K562 (cell line): ENCODE measurements around the gene ZNF862. TPM values are rescaled to one million over a fixed set of nuclear protein-coding genes. Genes with fewer than 3 reads are reported as not detected.

Source experiments
- ARID1B ChIP-seq: fragments of 450-650 bp; IDR thresholded peaks from 2 replicates; pipeline ENCODE4 v1.6.1; 2016; ENCODE audit warnings: antibody characterized with exemption, mild to moderate bottlenecking, inconsistent platforms
- CHD1 ChIP-seq: fragments of 200-600 bp; sonication (generic); IDR thresholded peaks from one replicate; pipeline ENCODE4 v1.6.1; 2012; ENCODE audit warnings: mild to moderate bottlenecking, moderate library complexity, low read length, inconsistent platforms
- COPS2 ChIP-seq: fragments of 450-650 bp; conservative IDR thresholded peaks from 2 replicates; pipeline ENCODE4 v1.6.1; 2016; ENCODE audit warnings: mild to moderate bottlenecking, moderate library complexity
- CREM ChIP-seq: IDR thresholded peaks from 2 replicates; pipeline ENCODE4 v1.6.1; 2014; ENCODE audit warnings: antibody characterized with exemption, low read depth
- HDGF ChIP-seq: fragments of 450-650 bp; IDR thresholded peaks from 2 replicates; pipeline ENCODE4 v1.6.1; 2016
- LEF1 ChIP-seq: fragments of 450-650 bp; IDR thresholded peaks from 2 replicates; pipeline ENCODE4 v1.6.1; 2016; ENCODE audit warnings: mild to moderate bottlenecking
- MIER1 ChIP-seq: fragments of 450-650 bp; IDR thresholded peaks from 2 replicates; pipeline ENCODE4 v1.6.1; 2016; ENCODE audit warnings: antibody characterized with exemption, mild to moderate bottlenecking, low read depth
- NCOA1 ChIP-seq: fragments of 450-650 bp; IDR thresholded peaks from 2 replicates; pipeline ENCODE4 v1.6.1; 2016; ENCODE audit warnings: low read depth
- NFE2 ChIP-seq: IDR thresholded peaks from 2 replicates; pipeline ENCODE4 v1.6.1; 2014; ENCODE audit warnings: antibody characterized with exemption, low read depth
- PURB ChIP-seq: sonication (generic); formaldehyde crosslinking; IDR thresholded peaks from 2 replicates; pipeline ENCODE4 v1.9.0; 2021; ENCODE audit warnings: low read depth, mild to moderate bottlenecking, missing genetic modification reagents
- SIRT6 ChIP-seq: IDR thresholded peaks from one replicate; pipeline ENCODE4 v1.6.1; 2012; ENCODE audit warnings: low read depth, mild to moderate bottlenecking, control low read depth, inconsistent platforms, low read length, moderate library complexity
- SREBF1 ChIP-seq: fragments of 150-350 bp; IDR thresholded peaks from 2 replicates; pipeline ENCODE4 v1.6.1; 2014; ENCODE audit warnings: antibody characterized with exemption, low read depth, low read length, borderline replicate concordance
- TFAM ChIP-seq: fragments of 250-450 bp; sonication (Bioruptor Pico); conservative IDR thresholded peaks from 2 replicates; pipeline ENCODE4 v1.5.0; 2021; ENCODE audit warnings: mild to moderate bottlenecking, moderate library complexity
- ZKSCAN8 ChIP-seq: fragments of 200-800 bp; sonication (Bioruptor generic); IDR thresholded peaks from 2 replicates; pipeline ENCODE4 v1.6.1; 2016; ENCODE audit warnings: missing genetic modification characterization, missing compliant biosample characterization
- ZNF121 ChIP-seq: sonication (generic); formaldehyde crosslinking; conservative IDR thresholded peaks from 2 replicates; pipeline ENCODE4 v1.8.0; 2022; ENCODE audit warnings: missing genetic modification reagents
- ZNF175 ChIP-seq: fragments of 200-800 bp; sonication (Bioruptor generic); IDR thresholded peaks from 2 replicates; pipeline ENCODE4 v1.6.1; 2016; ENCODE audit warnings: low read depth, mild to moderate bottlenecking, missing genetic modification characterization, missing compliant biosample characterization
- polyA plus RNA-seq, 8 experiments: library from polyadenylated mRNA; depleted of rRNA in 4 of 8; stranded (reverse) in 5 of 8; unstranded in 3 of 8; fragments of >200 nt; fragmentation: Nextera tagmentation in 2 of 8; fragmentation: Illumina TruSeq in 1 of 8; extraction: Ambion mirVana in 2 of 8; extraction: Trizol in 1 of 8; gene quantifications; 2 replicates each; pipeline versions ENCODE4 v1.2.1 to v1.2.3, GENCODE V29; 2011 to 2014; ENCODE audit warnings: inconsistent platforms in 1 of 8, missing spikeins in 1 of 8
- total RNA-seq, 7 experiments: library from RNA; depleted of rRNA in 6 of 7; stranded (reverse); fragments of >200 nt in 6 of 7; fragmentation: Illumina TruSeq in 2 of 7; extraction: Trizol in 2 of 7; gene quantifications; 2 replicates each; pipeline versions ENCODE4 v1.2.1 to v1.2.3, GENCODE V29; 2011 to 2021; ENCODE audit warnings: low replicate concordance in 1 of 7
- TF ChIP-seq, protein P1 (sequence below): fragments of 250-450 bp; sonication (Bioruptor Pico); IDR thresholded peaks from 2 replicates; pipeline ENCODE4 v1.5.0; 2021
- TF ChIP-seq, protein P2 (sequence below): fragments of 450-650 bp; IDR thresholded peaks from 2 replicates; pipeline ENCODE4 v1.6.1; 2016; ENCODE audit warnings: low read depth
- TF ChIP-seq, protein P3 (sequence below): sonication (generic); formaldehyde crosslinking; IDR thresholded peaks from 2 replicates; pipeline ENCODE4 v1.8.0; 2022; ENCODE audit warnings: missing genetic modification reagents, mild to moderate bottlenecking, moderate library complexity, borderline replicate concordance

The ZNF862 gene
- total and polyA plus RNA-seq, 9 of the 15 experiments (the other 6 are each of a cell fraction or from before 2014, with no cell fraction given), result 1.1 to 3.9 (median 2.6) TPM

GRCh38 chr7:149855361-149856305 is 17.5 kb downstream of the ZNF862 start (continued):
- TF ChIP-seq, protein P1, sequence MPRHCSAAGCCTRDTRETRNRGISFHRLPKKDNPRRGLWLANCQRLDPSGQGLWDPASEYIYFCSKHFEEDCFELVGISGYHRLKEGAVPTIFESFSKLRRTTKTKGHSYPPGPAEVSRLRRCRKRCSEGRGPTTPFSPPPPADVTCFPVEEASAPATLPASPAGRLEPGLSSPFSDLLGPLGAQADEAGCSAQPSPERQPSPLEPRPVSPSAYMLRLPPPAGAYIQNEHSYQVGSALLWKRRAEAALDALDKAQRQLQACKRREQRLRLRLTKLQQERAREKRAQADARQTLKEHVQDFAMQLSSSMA (CRISPR knock-in tag), result no peak
- TF ChIP-seq, protein P2, sequence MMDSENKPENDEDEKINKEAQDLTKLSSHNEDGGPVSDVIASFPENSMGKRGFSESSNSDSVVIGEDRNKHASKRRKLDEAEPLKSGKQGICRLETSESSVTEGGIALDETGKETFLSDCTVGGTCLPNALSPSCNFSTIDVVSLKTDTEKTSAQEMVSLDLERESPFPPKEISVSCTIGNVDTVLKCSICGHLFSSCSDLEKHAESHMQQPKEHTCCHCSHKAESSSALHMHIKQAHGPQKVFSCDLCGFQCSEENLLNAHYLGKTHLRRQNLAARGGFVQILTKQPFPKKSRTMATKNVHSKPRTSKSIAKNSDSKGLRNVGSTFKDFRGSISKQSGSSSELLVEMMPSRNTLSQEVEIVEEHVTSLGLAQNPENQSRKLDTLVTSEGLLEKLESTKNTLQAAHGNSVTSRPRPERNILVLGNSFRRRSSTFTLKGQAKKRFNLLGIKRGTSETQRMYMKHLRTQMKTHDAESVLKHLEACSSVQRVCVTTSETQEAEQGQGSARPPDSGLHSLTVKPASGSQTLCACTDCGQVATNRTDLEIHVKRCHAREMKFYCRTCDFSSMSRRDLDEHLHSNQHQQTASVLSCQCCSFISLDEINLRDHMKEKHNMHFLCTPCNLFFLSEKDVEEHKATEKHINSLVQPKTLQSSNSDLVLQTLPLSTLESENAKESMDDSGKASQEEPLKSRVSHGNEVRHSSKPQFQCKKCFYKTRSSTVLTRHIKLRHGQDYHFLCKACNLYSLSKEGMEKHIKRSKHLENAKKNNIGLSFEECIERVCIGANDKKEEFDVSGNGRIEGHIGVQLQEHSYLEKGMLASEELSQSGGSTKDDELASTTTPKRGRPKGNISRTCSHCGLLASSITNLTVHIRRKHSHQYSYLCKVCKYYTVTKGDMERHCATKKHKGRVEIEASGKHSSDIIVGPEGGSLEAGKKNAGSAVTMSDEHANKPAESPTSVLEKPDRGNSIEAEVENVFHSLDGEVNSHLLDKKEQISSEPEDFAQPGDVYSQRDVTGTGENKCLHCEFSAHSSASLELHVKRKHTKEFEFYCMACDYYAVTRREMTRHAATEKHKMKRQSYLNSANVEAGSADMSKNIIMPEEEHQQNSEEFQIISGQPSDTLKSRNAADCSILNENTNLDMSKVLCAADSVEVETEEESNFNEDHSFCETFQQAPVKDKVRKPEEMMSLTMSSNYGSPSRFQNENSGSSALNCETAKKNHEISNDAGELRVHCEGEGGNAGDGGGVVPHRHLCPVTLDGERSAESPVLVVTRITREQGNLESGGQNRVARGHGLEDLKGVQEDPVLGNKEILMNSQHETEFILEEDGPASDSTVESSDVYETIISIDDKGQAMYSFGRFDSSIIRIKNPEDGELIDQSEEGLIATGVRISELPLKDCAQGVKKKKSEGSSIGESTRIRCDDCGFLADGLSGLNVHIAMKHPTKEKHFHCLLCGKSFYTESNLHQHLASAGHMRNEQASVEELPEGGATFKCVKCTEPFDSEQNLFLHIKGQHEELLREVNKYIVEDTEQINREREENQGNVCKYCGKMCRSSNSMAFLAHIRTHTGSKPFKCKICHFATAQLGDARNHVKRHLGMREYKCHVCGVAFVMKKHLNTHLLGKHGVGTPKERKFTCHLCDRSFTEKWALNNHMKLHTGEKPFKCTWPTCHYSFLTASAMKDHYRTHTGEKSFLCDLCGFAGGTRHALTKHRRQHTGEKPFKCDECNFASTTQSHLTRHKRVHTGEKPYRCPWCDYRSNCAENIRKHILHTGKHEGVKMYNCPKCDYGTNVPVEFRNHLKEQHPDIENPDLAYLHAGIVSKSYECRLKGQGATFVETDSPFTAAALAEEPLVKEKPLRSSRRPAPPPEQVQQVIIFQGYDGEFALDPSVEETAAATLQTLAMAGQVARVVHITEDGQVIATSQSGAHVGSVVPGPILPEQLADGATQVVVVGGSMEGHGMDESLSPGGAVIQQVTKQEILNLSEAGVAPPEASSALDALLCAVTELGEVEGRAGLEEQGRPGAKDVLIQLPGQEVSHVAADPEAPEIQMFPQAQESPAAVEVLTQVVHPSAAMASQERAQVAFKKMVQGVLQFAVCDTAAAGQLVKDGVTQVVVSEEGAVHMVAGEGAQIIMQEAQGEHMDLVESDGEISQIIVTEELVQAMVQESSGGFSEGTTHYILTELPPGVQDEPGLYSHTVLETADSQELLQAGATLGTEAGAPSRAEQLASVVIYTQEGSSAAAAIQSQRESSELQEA, result no peak
- TF ChIP-seq NFE2, result peak; percentile 38; the same call in 1 of the 2 replicates
- peak; percentile 36; the same call in 1 of the 2 replicates for TF ChIP-seq ARID1B
- no peak for TF ChIP-seq PURB (CRISPR knock-in tag)
- no peak for TF ChIP-seq ZKSCAN8
- TF ChIP-seq CREM, result no peak
- TF ChIP-seq ZNF121, result no peak
- no peak for TF ChIP-seq MIER1
- TF ChIP-seq SIRT6, result no peak
- TF ChIP-seq, protein P3, sequence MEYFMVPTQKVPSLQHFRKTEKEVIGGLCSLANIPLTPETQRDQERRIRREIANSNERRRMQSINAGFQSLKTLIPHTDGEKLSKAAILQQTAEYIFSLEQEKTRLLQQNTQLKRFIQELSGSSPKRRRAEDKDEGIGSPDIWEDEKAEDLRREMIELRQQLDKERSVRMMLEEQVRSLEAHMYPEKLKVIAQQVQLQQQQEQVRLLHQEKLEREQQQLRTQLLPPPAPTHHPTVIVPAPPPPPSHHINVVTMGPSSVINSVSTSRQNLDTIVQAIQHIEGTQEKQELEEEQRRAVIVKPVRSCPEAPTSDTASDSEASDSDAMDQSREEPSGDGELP (CRISPR knock-in tag), result peak; percentile 15; the same call in 1 of the 2 replicates
- no peak for TF ChIP-seq COPS2
- TF ChIP-seq ZNF175, result no peak
- no peak for TF ChIP-seq CHD1
- no peak for TF ChIP-seq HDGF
- TF ChIP-seq SREBF1, result no peak
- no peak for TF ChIP-seq LEF1
- no peak for TF ChIP-seq NCOA1
- no peak for TF ChIP-seq TFAM (CRISPR knock-in tag)
